GM21737 (cell line): ENCODE data around the gene NTS.
A peak's percentile ranks its signal among the peaks of the same experiment; 100 is the strongest.

Experiments
- ATAC-seq: cut with Tn5 transposase; IDR thresholded peaks from one replicate; pipeline ENCODE4 v1.9.1; 2021; ENCODE audit warnings: mild to moderate bottlenecking, moderate library complexity; ENCODE audit not compliant: unreplicated experiment

NTS gene

GRCh38 chr12:85874031-85874461, at the start of gene NTS:
Gene NTS (plus strand): TSS chr12:85874295. CDS start chr12:85874404, 109 bp downstream.
- ATAC-seq = peak; percentile 64

GRCh38 chr12:85825746-85826145, 48.3 kb upstream of the NTS start:
- no peak for ATAC-seq

GRCh38 chr12:85828576-85828975, 45.5 kb upstream of the NTS start:
- ATAC-seq = no peak

- no peak for ATAC-seq
Measured at GRCh38 chr12:85829391-85829790, 44.7 kb upstream of the NTS start.

GRCh38 chr12:85831327-85831990, 42.6 kb upstream of the NTS start:
- no peak for ATAC-seq

GRCh38 chr12:85833579-85833978, 40.5 kb upstream of the NTS start:
- ATAC-seq = no peak

- no peak for ATAC-seq
Measured at GRCh38 chr12:85834378-85834777, 39.7 kb upstream of the NTS start.

- no peak for ATAC-seq
Measured at GRCh38 chr12:85835426-85836196, 38.5 kb upstream of the NTS start.

GRCh38 chr12:85836197-85837090, 37.7 kb upstream of the NTS start, which contains the start of gene RASSF9:
Gene RASSF9 (minus strand): TSS chr12:85836409. CDS start chr12:85836201, 208 bp downstream.
- ATAC-seq = no peak

GRCh38 chr12:85843606-85844310, 30.3 kb upstream of the NTS start:
- no peak for ATAC-seq

- ATAC-seq = no peak
Measured at GRCh38 chr12:85849344-85849743, 24.8 kb upstream of the NTS start.

GRCh38 chr12:85855305-85855704, 18.8 kb upstream of the NTS start:
- ATAC-seq = no peak

- ATAC-seq = no peak
Measured at GRCh38 chr12:85856966-85857365, 17.1 kb upstream of the NTS start.

GRCh38 chr12:85865890-85866289, 8.2 kb upstream of the NTS start:
- ATAC-seq = no peak

GRCh38 chr12:85866986-85867776, 6.9 kb upstream of the NTS start:
- ATAC-seq = peak; percentile 96

- ATAC-seq = peak; percentile 85
Measured at GRCh38 chr12:85872497-85873091, 1.5 kb upstream of the NTS start.

- no peak for ATAC-seq
Measured at GRCh38 chr12:85877459-85877858, 3.4 kb downstream of the NTS start.

- no peak for ATAC-seq
Measured at GRCh38 chr12:85883763-85884162, 9.7 kb downstream of the NTS start.

GRCh38 chr12:85894653-85895052, 20.6 kb downstream of the NTS start:
- ATAC-seq = no peak
